Ureter (tissue), 1 donor: ENCODE measurements around the gene DSTN. TPM values are rescaled to one million over a fixed set of nuclear protein-coding genes. Genes with fewer than 3 reads are reported as not detected.

Experiments
- DNase-seq: peaks from one replicate; pipeline ENCODE4 v3.0.0-alpha.2; 2020; ENCODE audit warnings: low spot score
- total RNA-seq: library from RNA; stranded (reverse); gene quantifications from one replicate; pipeline ENCODE4 v1.2.4, GENCODE V29; 2023
- donor health status: DM: yes; HTN: yes; CAD: no.

DSTN gene
- total RNA-seq, 1 donor from 2014 or later, result 603 TPM

DNA sequence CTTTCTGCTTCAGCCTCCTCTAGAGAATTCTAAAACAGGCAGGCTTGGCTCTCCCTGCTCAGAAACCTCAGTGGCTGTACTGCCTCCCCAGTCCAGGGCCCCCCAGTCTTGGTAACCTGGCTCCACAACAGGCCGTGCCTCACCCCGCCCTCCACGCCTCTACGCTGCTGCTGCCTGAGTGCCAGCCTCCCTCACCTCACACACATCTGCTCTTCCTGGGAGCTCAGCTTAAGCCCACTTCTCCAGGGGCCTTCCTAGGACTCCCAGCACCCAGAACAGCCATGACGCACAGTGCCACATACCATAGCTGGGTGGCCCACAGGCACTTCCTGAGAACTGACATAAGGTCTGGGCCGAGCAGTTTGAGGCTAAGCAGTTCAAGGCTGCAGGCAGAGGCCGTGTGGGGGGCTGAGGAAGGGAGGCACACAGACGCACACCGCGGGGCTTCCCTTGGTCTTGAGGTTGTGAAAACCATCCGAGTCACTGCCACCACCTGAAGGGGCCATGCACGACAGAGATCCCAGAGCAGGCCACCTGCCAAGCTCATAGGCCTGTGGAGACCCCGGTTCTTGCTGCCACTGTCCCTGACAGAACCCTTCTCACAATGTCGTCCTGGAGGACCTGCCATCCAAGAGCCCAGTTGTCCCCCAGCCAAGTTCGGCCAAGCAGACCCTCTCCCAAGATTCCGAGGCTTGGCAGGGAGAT lies 42.6 kb downstream of the DSTN start:
- DNase-seq, result peak; percentile 56

DNA sequence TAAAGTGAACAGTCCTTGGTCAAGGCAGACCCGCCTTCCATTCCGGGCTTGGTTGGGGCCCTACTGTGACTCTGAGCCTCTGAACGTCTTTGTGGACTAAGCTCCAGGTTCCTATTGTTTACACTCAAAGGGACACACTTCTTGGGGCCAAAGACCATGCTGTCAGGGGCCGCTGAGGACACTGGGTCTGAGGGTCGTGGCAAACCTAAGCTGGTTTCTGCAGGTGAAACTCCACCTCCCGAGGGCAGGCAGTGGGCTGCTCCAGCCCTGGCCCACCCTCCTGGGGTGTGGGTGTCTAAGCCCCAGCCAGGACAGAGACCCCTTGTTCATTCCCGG lies 43.1 kb downstream of the DSTN start:
- no peak for DNase-seq

DNA sequence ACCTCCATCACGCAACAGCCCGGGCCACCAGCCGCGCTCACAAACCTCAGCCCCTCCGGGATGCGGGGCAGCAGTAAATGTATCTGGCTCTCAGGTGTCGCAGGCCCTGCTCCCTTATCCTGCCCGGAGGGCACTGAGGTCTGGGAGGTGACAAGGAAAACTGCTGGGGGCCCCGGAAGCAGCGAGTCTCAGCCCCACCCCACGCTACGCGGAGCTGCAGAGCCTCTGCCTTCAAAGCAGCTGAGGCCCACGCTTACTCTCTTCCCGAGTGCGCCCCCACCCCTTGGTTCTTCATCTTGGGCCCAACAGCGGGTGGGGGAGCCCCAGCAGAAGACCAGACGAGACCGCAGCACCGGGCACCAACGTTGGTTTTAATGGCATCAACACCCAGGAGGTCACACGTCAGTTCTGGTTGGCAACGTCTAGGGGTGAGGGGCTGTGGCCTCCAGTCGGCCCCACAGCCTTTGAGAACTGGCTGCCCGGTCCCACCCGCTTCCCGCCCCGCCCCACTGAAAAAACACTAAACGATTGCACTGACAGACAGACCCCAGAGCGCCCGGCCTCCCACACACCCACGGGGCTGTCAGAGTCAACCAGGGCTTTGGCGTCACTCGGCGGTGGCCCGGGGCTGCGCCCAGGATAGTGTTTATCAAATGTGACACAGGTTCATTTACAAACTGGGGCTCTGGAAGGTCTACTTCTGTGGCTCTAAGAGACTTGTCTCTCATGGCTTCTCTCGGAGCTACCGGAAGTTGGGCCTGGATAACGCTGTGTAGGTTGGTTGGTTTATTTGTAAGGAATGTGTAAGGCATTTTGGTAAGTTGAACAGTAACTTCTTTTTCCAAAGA lies 43.7 kb downstream of the DSTN start:
- peak; percentile 57 for DNase-seq

DNA sequence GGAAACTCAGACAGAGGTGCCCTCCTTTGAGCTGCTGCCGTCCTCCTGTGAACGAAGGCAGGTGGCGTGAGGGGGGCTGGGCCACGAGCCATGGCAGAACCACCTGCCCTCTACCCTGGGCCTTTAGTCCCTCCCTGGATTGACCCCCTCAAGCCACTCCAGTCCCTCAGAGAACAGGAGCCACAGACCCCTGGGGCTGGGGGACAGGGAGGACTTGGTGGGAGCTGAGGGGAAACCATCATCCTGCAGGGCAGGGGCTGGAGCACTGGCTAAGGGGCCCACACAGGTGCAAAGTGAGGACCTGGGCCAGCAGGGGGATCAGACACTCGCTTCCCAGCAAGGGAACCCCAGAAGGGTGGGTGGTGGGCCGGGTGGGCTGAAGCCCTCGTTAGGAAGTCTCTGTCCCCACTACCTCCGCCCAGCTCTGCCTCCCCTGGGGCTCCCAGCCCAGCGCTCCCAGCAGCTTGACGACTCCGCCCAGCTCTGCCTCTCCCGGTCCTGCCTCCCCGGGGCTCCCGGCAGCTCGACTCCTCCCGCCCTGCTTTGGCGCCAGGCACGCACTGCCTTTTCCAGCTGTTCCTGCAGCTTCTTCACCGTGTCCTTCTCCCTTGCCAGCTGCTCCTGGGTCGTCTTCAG lies 44.4 kb downstream of the DSTN start:
- peak; percentile 84 for DNase-seq

DNA sequence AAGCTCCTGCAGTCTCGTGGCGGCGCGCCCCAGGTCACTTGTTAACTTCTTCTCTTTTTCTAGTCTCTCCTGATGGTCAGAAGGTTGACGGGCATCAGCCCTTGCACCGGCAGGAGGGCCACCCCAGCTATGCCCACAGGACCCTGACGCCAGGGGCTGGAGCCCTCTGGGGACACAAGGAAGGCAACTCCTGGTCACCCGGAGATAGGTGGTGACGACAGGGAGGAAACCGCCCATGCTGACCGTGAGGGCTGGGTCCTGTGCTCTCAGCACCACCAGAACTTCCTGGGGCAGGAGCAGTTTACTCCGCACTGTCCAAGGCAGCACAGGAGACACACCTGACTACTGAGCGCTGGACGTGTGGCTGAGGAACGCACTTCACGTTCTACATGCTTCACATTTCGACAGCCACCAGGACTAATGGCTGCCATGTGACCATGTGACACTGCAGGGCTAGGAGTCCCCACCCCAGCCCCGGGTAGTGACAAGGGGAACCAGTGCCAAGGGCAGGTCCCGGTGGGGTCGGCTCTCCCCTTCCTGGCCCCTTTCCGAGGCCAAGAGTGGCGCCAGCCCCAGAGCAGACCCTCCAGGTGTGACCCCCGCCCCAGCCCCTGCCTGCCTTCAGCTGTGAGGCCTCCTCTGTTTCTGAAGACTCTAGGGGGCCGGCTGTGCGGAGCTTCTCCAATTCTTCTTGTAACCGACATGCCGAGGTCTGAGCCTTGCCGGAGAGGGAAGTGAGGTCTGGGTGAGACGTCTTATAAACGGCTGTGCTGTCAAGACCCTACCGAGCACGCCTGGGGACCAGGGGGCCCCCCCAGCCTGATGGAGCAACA lies 45.2 kb downstream of the DSTN start:
- DNase-seq, result no peak

DNA sequence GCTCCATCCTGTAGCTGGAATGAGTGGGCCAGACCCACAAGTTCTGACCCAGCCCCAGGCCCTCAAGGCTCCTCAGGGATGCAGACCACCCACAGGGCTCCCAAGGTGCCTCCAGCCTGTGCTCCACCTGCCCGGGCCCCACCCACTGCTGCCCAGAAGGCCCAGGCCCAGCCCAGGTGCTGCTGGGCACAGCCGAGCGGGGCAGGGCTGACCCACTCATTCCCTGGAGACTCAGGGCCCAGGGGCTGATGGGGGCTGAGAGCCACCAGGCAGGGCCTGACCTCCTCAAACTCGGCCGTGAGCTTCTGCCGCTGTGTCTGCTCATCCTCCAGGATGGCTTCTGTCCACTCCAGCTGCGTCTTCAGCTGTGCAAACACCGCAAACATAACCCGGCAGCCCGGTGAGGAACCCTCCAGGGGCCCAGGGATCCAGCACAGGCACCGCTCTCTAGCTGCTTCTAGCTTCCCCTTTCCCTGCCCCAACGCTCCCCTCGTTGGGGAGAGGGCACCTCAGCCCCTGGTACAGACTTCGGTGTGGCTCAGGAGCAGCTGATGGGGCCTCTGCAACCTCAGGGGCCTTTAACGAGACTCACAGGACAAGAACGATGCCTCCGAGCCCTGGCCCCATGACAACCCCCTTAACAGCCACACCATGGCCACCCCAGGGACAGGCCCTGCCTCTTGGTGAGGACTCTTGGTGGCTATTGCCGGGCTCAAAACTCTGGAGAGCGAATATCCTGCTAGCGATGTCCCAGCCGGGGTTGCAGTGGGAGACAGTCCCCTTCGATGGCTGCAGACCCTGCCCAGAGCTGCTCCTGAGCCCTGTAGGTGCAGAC lies 46.0 kb downstream of the DSTN start:
- no peak for DNase-seq

DNA sequence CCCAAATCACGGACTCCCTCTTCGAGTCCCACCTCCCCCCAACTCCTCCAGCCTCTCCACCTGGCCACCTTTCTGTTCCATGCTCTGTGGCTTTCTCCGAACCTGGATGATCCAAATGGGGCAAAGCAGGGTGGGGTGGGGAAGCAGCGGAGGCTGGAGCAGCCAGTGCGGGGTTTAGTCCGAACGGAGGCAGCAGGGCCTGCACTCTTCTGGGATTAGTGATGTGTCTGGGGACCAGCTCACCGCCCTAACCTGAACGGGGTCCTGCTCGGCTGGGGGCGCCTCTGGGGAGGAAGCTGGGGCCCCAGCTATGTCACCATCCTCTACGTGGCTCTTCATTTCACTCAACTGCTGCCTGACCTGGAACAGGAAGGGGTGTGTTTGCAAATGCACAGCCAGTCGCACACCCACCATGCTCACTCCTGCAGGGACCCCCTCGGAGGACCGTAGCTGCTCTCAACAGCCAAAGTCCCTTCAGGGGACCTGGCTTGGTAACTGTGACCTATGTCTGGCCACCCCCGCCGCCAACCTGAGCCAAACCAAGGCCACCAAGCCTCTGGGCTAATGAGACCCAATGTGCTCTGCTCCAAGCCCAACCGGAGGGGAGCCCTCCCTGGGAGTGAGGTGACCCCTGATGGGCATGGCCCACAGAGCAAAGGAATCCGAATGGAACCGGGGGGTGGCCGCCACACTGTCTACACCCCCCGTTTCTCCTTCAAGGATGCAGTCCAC lies 46.8 kb downstream of the DSTN start:
- DNase-seq, result no peak

DNA sequence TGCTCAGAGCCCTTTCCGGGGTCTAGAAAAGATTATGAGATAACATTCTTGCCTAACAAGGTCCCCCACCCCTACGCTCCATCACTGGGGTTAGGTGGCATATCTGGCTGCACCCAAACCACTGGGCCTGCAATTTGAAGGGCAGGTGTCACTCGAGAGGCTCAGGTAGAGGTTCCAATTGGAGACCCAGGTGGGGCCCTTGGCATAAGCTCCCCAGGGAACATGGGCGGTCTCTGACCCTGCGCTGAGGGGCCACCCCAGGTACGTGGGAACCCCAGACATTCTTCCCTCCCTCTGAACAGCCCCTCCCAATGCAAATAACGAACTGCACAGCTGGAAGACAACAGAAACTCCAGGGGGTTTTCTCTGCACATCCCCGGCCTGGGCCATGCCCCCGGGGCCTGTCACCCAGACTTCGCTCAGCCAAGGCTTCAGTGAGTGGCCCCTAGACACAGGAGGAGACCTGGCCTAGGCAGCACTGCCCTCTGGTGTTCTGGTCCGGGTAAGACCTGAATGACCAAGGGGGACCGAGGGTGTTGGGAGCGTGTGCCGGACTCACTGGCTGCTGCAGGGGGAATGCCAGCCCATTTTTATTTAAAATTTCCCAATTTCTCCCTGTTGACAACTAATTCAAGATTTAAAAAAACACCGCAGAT lies 47.5 kb downstream of the DSTN start:
- DNase-seq, result peak; percentile 74

DNA sequence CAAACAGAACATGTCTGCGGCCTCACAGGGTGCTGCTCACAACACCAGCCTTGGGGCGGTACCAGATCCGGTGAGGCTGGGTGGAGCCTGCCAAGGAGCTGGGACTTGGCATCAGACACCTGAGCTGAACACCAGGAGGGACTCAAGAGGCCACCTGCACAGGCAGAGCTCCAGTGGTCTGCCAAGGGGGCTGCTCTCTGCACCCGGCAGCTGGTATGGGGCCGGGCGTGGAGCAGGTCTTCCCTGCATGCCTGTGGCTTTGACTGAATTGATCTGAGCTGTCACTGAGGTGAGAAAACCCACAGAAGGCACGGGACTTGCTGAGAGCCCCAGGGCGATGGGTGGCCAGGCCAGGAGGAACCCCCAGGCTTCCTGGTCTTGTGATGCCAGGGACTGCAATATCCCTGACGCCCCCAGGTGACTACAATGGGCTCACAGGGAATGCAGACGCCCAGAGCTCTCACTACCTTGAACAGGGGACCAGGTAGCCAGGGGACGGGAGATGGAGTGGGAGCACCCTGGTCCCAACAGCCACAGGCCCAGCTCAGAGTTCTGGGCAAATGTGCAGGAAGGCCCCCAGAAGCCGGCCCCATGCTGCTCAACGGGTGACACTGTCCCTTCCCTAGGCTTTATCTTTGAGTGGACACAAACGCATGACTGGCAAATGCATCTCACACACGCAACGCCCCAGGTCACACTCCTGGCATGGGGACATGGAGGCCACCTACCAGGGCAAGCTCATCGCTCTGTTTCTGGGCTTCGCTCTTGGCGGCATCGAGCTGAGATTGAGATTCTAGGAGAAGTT lies 48.2 kb downstream of the DSTN start:
- DNase-seq, result peak; percentile 44

DNA sequence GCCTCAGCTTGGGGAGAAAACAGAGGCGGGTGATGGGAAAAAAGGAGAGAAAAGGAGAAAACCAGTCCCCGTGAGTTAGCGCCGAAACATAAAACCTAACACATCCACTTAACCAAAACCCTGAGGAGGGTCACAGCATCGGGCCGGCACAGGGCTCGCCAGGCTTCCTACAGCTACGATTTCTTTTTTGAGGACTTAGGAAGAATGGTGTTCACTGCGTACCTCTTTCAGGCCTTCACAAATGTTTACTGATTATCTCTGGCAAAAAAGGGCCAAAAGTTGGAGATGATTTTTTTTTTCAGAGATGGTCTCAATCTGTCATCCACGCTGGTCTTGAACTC lies 48.8 kb downstream of the DSTN start:
- no peak for DNase-seq

DNA sequence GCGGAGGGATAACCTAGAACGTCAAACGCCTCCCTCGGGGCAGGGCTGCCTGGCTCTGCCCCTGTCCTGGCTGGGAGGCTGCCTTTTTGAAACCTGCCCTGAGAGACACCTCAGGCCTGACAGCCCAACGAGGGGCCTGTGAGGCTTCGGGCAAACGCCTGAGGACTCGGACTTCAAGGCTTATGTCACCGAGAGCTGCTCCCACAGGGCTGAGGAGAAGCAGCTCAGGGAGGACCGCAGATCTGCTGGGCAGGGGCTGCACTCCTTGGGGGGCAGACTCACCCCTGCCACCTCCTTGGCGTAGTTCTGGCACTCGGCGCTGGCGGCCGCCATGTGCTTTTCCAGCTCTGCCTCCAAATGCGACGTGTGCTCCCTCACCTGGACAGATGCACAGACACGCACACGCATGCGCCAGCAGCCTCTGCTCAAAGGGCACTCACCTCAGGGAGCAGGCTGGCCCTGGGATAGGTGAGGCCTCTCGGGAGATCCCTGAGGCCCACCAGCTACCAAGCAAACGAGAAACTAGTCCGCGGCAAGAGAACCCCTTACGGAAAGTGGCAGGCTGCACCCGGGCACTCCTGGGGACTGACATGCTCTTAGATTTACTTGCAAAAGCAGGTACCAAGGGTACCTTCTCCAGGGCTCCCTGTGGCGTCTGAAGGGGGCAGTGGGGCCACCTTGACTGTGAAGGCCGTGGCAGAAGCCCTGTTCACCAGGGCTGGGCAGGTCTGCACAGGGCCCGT lies 49.6 kb downstream of the DSTN start:
- peak; percentile 40 for DNase-seq

DNA sequence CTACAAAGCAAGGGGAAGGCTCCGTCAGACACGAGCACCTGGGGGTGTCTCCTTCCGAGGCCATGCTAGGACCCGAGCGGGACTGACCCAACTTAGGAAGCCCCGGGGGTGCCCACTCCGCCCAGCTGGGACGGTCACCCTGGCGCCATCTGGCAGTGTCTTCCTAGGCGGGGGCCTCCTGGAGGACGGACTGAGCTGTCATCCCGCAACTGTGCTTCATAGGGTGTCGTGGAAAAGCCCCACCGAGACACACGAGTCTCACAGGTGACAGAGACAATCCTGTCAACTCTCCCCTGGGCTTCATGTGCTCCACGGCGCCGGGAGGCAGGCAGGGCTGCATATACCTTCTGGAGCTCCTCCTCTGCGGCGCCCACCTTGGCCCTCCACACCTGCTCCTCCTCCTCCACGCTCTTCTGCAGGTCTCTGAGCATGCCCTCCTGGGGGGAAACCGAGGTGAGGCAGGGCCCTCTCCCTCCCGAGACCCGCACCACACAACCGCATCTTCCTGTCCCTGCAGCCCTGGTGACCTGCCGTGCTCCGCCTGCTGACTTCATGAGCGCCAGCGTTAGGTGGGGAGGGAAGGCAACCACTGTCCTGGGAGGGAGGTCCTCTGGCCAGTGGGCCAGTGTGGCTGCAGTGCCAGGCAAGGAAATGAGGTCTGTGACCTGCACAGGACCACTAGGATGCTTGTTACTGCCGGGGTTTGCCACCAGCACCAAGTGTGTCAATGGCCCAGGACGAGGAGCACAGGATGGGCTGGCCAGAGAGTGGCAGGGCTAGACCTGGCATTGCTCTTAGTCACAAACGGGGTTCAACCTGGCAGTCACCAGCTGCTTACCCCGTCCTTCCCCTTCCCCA lies 50.7 kb downstream of the DSTN start:
- peak; percentile 41 for DNase-seq

DNA sequence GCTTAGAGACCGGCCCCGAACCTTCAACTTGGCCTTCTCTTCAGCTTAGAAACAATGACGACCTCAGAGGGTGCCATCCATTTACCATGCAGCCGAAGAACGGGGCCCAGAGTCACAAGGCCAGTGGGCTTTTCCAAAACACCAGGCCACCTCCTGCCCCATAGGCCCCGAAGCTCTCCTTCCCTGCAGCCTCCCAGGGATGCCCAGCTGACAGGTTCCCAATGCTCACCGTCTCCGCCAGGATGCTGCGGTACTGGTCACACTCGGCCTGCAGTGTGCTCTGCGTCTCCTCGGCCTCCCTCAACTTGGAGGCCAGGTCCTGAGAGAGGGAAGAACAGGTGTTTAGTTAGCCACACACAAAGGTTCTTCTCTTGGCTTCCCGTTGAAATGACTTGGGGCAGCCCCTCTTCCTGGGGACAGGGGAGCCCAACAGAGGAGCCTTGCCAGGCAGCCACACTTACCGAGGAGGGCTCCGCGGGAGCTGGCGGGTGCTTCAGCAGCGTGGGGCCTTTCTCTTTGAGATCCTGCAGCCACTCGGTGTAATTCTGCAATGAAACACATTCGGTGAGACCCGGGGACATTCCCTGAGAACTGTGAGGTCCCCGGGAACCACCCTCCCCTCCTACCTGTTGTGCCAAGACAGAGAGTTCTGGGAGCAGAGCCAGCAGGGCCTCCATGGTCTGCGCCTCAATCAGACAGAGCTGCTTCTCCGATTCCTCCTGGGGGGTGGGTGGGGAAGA lies 51.5 kb downstream of the DSTN start:
- peak; percentile 35 for DNase-seq

DNA sequence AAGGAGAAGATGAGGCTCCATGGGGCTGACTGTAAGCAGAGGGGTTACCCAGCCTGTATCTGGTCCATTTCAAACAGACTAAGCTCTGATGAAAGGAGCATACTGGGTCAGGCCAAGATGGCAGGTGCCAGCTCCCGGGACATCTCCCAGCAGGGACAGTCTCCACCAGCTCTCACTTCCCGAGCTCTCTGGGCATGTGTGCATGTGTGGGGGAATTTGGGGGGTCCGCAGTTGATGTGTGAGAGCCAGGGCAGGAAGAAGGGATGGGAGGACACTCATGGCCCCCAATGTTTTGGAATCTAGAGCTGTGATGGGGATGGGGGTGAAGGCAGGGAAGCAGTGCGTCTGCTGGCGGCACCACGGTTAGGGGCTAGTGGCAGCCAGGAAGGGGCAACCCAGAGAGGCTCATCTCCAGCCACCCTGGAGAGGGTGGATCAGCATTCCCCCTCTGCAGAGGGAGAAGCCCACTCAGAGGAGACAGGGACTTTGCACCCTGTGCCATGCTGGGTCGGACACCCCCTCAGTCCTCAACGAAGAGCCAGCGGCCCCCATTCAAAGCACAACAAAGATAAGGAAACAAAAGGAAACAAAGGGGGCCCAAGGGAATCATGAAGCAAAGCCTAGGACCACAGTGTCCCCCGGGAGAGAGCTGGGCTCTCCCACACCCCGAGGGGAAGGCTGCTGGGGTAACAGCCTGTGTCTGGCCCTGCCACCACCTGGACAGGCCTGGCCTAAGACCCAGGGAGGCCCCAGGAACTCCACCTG lies 52.4 kb downstream of the DSTN start:
- peak; percentile 20 for DNase-seq

DNA sequence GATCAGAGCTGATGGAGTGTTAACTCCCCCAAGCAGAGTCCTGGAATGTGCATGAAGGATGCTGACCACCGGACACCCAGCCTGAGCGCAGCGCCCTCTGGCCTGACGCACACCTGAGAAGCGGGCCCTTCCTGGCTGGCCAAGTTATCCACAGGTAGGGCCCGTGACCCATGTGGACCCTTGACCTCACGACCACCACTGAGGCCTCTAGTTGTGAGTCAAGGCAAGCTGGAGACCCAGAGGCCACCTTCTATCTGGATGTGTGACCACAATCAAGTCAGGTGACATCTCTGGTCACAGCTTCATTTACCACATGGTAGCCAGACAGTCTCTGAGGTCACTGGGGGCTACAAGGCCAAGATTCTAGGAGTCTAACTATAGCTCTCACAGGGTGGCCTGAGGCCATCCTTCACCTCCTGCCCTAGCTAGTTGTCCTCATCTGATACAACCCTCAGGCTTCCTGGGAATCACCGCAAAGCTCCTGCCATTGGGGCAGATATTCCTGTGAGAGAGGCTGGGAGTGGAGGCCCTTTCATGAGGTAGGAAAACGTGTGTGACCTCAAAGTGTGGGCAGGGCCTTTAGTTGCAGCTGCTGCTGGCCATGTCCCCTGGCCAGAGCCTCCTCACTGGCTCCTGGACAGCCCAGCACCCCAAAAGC lies 53.1 kb downstream of the DSTN start:
- peak; percentile 39 for DNase-seq
